ENCODE measurements around the gene DENND4A. TPM values are rescaled to one million over a fixed set of nuclear protein-coding genes. Genes with fewer than 3 reads are reported as not detected.

DENND4A gene
- total RNA-seq, 1 experiment from 2014 or later: 13.2 TPM

GRCh38 chr15:65771870-65772269 lies 20.2 kb downstream of the DENND4A start:
- H3K36me3 ChIP-seq (ENCODE audit: insufficient read depth, low read length, poor library complexity, severe bottlenecking): no peaks in the 10 kb centered on the region
- H3K4me1 ChIP-seq (ENCODE audit: insufficient read depth, low read length, poor library complexity, severe bottlenecking): peaks cover 7% of the 10 kb centered on the region
- no peak overlapping the region for H3K27ac ChIP-seq (ENCODE audit: low read depth, low read length, poor library complexity, severe bottlenecking)
- no peaks in the 10 kb centered on the region for H3K9me3 ChIP-seq (ENCODE audit: low read depth, low read length, poor library complexity, severe bottlenecking)
- CTCF ChIA-PET: no interaction called here
- DNase-seq (ENCODE audit: low spot score): no peak
- TF ChIP-seq EZH2 (IDR thresholded peaks at IDR 0.05; ENCODE audit: borderline replicate concordance, low read depth, low read length, poor library complexity, severe bottlenecking): no peak
- TF ChIP-seq CTCF (conservative IDR thresholded peaks at IDR 0.05; ENCODE audit: low read depth, low read length): no peak
- H3K27me3 ChIP-seq (replicated peaks; ENCODE audit: insufficient read depth, low read depth, low read length, poor library complexity): no peaks in the 10 kb centered on the region
- POLR2A ChIA-PET (ENCODE audit: low non-redundant PET): no interaction called here
- no peak overlapping the region for H3K4me3 ChIP-seq (ENCODE audit: low read depth, low read length, poor library complexity, severe bottlenecking)
- no TSS peak for BruUV-seq (replicated peaks)
- intact Hi-C loops (cut with micrococcal nuclease; ENCODE audit: unreplicated experiment): no loop called here

- intact Hi-C loops (cut with micrococcal nuclease; ENCODE audit: unreplicated experiment): no loop called here
- no peaks in the 10 kb centered on the region for H3K36me3 ChIP-seq (ENCODE audit: insufficient read depth, low read length, poor library complexity, severe bottlenecking)
- DNase-seq (ENCODE audit: low spot score): no peak
- TF ChIP-seq CTCF (conservative IDR thresholded peaks at IDR 0.05; ENCODE audit: low read depth, low read length): no peak
- TF ChIP-seq EZH2 (IDR thresholded peaks at IDR 0.05; ENCODE audit: borderline replicate concordance, low read depth, low read length, poor library complexity, severe bottlenecking): no peak
- no peak overlapping the region for H3K4me3 ChIP-seq (ENCODE audit: low read depth, low read length, poor library complexity, severe bottlenecking)
- POLR2A ChIA-PET (ENCODE audit: low non-redundant PET): no interaction called here
- H3K9me3 ChIP-seq (ENCODE audit: low read depth, low read length, poor library complexity, severe bottlenecking): no peaks in the 10 kb centered on the region
- no peaks in the 10 kb centered on the region for H3K27me3 ChIP-seq (replicated peaks; ENCODE audit: insufficient read depth, low read depth, low read length, poor library complexity)
- peaks cover 7% of the 10 kb centered on the region for H3K4me1 ChIP-seq (ENCODE audit: insufficient read depth, low read length, poor library complexity, severe bottlenecking)
- H3K27ac ChIP-seq (ENCODE audit: low read depth, low read length, poor library complexity, severe bottlenecking): no peak overlapping the region
- CTCF ChIA-PET: no interaction called here
- no TSS peak for BruUV-seq (replicated peaks)
Observed at GRCh38 chr15:65769482-65769881, 22.6 kb downstream of the DENND4A start.

GRCh38 chr15:65767895-65768294 lies 24.2 kb downstream of the DENND4A start:
- peaks cover 7% of the 10 kb centered on the region for H3K4me1 ChIP-seq (ENCODE audit: insufficient read depth, low read length, poor library complexity, severe bottlenecking)
- DNase-seq (ENCODE audit: low spot score): no peak
- H3K27me3 ChIP-seq (replicated peaks; ENCODE audit: insufficient read depth, low read depth, low read length, poor library complexity): no peaks in the 10 kb centered on the region
- BruUV-seq (replicated peaks): no TSS peak
- no peaks in the 10 kb centered on the region for H3K9me3 ChIP-seq (ENCODE audit: low read depth, low read length, poor library complexity, severe bottlenecking)
- intact Hi-C loops (cut with micrococcal nuclease; ENCODE audit: unreplicated experiment): no loop called here
- no peak overlapping the region for H3K27ac ChIP-seq (ENCODE audit: low read depth, low read length, poor library complexity, severe bottlenecking)
- ChIA-PET CTCF (no interaction called here), POLR2A (ENCODE audit: low non-redundant PET) (no interaction called here)
- TF ChIP-seq CTCF (conservative IDR thresholded peaks at IDR 0.05; ENCODE audit: low read depth, low read length) (no peak), EZH2 (IDR thresholded peaks at IDR 0.05; ENCODE audit: borderline replicate concordance, low read depth, low read length, poor library complexity, severe bottlenecking) (no peak)
- no peaks in the 10 kb centered on the region for H3K36me3 ChIP-seq (ENCODE audit: insufficient read depth, low read length, poor library complexity, severe bottlenecking)
- H3K4me3 ChIP-seq (ENCODE audit: low read depth, low read length, poor library complexity, severe bottlenecking): no peak overlapping the region

All from A673 (cell line).